H1 (cell line): ENCODE measurements around the gene PCID2. TPM values are rescaled to one million over a fixed set of nuclear protein-coding genes. Genes with fewer than 3 reads are reported as not detected.

ENCODE experiments used
- CTCF ChIA-PET: fragments of 300-600 bp; sonication (Branson Sonifier 250); formaldehyde crosslinking; loops from one replicate; lab custom pipeline; 2021; ENCODE audit not compliant: partially characterized antibody; lab: Charles Lee
- POLR2A ChIA-PET: fragments of 300-600 bp; sonication (Branson Sonifier 250); formaldehyde crosslinking; loops from one replicate; lab custom pipeline; 2021; ENCODE audit warnings: inconsistent platforms; ENCODE audit not compliant: partially characterized antibody; lab: Charles Lee
- DNase-seq, 2 experiments: peaks; one replicate each; pipeline versions ENCODE4 v3.0.0 to v3.0.0-alpha.2; 2010 to 2022; ENCODE audit warnings: low spot score in 2 of 2, low read depth in 1 of 2, mixed read lengths in 1 of 2
- FAIRE-seq: peaks from 2 replicates; lab custom pipeline; 2011; peaks lifted over from hg19 to GRCh38; lab: Jason Lieb, UNC
- H2AFZ ChIP-seq: 2 replicates; pipeline ENCODE4 v1.8.1; 2012; ENCODE audit warnings: low read length, inconsistent platforms
- H2AK5ac ChIP-seq: 2 replicates; pipeline ENCODE4 v1.6.1; 2013; ENCODE audit warnings: low read depth, low read length
- H2BK120ac ChIP-seq: replicated peaks from 2 replicates; pipeline ENCODE3; 2013; ENCODE audit warnings: low read depth, low read length, inconsistent platforms
- H2BK12ac ChIP-seq: 2 replicates; pipeline ENCODE4 v1.6.1; 2013; ENCODE audit warnings: low read depth, low read length
- H2BK15ac ChIP-seq: 2 replicates; pipeline ENCODE4 v1.6.1; 2013; ENCODE audit warnings: low read length
- H2BK20ac ChIP-seq: 2 replicates; pipeline ENCODE4 v1.6.1; 2013; ENCODE audit warnings: low read length
- H2BK5ac ChIP-seq: 2 replicates; pipeline ENCODE4 v1.6.1; 2013; ENCODE audit warnings: low read depth, low read length
- H3K14ac ChIP-seq: 2 replicates; pipeline ENCODE4 v1.6.1; 2013; ENCODE audit warnings: inconsistent platforms; ENCODE audit not compliant: insufficient read length
- H3K18ac ChIP-seq: 2 replicates; pipeline ENCODE4 v1.6.1; 2013; ENCODE audit warnings: low read length; ENCODE audit errors: extremely low read depth
- H3K23ac ChIP-seq: 2 replicates; pipeline ENCODE4 v1.6.1; 2013; ENCODE audit warnings: inconsistent platforms; ENCODE audit not compliant: insufficient read length
- H3K23me2 ChIP-seq: 2 replicates; pipeline ENCODE4 v1.6.1; 2013; ENCODE audit warnings: low read depth, low read length
- H3K27ac ChIP-seq: 2 replicates; pipeline ENCODE4 v1.6.1; 2011; ENCODE audit warnings: low read depth, low read length, inconsistent platforms
- H3K27me3 ChIP-seq, 4 experiments: replicated peaks in 1 of 4; 1 replicate in 1 of 4; 2 replicates in 3 of 4; pipeline versions ENCODE4 v1.6.1 to v1.8.1; 2011 to 2013; ENCODE audit warnings: low read length in 3 of 4, mild to moderate bottlenecking in 3 of 4, inconsistent platforms in 2 of 4, mixed read lengths in 2 of 4, moderate library complexity in 1 of 4; ENCODE audit not compliant: control insufficient read depth in 3 of 4, insufficient read depth in 3 of 4; ENCODE audit errors: extremely low read depth in 1 of 4
- H3K36me3 ChIP-seq, 4 experiments: 2 replicates each; pipeline versions ENCODE4 v1.6.1 to v1.8.1; 2011 to 2013; ENCODE audit warnings: mild to moderate bottlenecking in 4 of 4, low read length in 3 of 4, moderate library complexity in 2 of 4, control low read depth in 1 of 4, inconsistent platforms in 1 of 4; ENCODE audit not compliant: insufficient read depth in 4 of 4, control insufficient read depth in 2 of 4
- H3K4ac ChIP-seq: replicated peaks from 2 replicates; pipeline ENCODE3; 2013; ENCODE audit warnings: low read length, low read depth, mixed read lengths, inconsistent platforms; ENCODE audit not compliant: insufficient read length
- H3K4me1 ChIP-seq, 4 experiments: replicated peaks in 1 of 4; 1 replicate in 1 of 4; 2 replicates in 3 of 4; pipeline versions ENCODE4 v1.6.1 to v1.8.1; 2011 to 2013; ENCODE audit warnings: low read length in 3 of 4, inconsistent platforms in 2 of 4, mixed read lengths in 1 of 4; ENCODE audit not compliant: insufficient read depth in 4 of 4, control insufficient read depth in 3 of 4
- H3K4me2 ChIP-seq, 2 experiments: 2 replicates each; pipeline versions ENCODE4 v1.6.1 to v1.8.1; 2011 to 2013; ENCODE audit warnings: low read depth in 2 of 2, low read length in 2 of 2, control low read depth in 1 of 2, inconsistent platforms in 1 of 2, mild to moderate bottlenecking in 1 of 2; ENCODE audit not compliant: insufficient read depth in 1 of 2
- H3K4me3 ChIP-seq, 4 experiments: fragments of 200-600, 300-600 bp in 1 of 4; sonication (generic), shearing (Covaris generic), sonication (Bioruptor Twin) in 1 of 4; 2 replicates each; pipeline versions ENCODE4 v1.5.1 to v1.8.1; 2011 to 2016; ENCODE audit warnings: low read length in 4 of 4, low read depth in 3 of 4, control low read depth in 2 of 4, inconsistent platforms in 2 of 4, mild to moderate bottlenecking in 2 of 4, mixed read lengths in 1 of 4, moderate library complexity in 1 of 4; ENCODE audit not compliant: insufficient read depth in 2 of 4; ENCODE audit errors: extremely low read depth in 1 of 4
- H3K56ac ChIP-seq: replicated peaks from 2 replicates; pipeline ENCODE3; 2013; ENCODE audit warnings: low read depth, mild to moderate bottlenecking, mixed read lengths, low read length, inconsistent platforms; ENCODE audit not compliant: insufficient read length
- H3K79me1 ChIP-seq: 2 replicates; pipeline ENCODE4 v1.6.1; 2013; ENCODE audit warnings: low read depth, low read length, control low read depth
- H3K79me2 ChIP-seq, 2 experiments: 2 replicates each; pipeline versions ENCODE4 v1.6.1 to v1.8.1; 2012 to 2013; ENCODE audit warnings: low read length in 2 of 2, mild to moderate bottlenecking in 2 of 2, inconsistent platforms in 1 of 2; ENCODE audit not compliant: insufficient read depth in 2 of 2, control insufficient read depth in 1 of 2
- H3K9ac ChIP-seq, 4 experiments: replicated peaks in 1 of 4; 1 replicate in 1 of 4; 2 replicates in 3 of 4; pipeline versions ENCODE4 v1.6.1 to v1.8.1; 2011 to 2013; ENCODE audit warnings: low read depth in 3 of 4, low read length in 3 of 4, control low read depth in 2 of 4, mild to moderate bottlenecking in 2 of 4, moderate library complexity in 2 of 4, inconsistent platforms in 1 of 4; ENCODE audit errors: extremely low read depth in 1 of 4
- H3K9me3 ChIP-seq, 2 experiments: 2 replicates each; pipeline versions ENCODE4 v1.6.1 to v1.8.1; 2012 to 2013; ENCODE audit warnings: mild to moderate bottlenecking in 2 of 2, moderate library complexity in 2 of 2, control low read depth in 1 of 2, inconsistent platforms in 1 of 2, low read depth in 1 of 2, low read length in 1 of 2, mixed read lengths in 1 of 2; ENCODE audit not compliant: insufficient read depth in 2 of 2
- H4K20me1 ChIP-seq, 2 experiments: replicated peaks in 1 of 2; 2 replicates each; pipeline versions ENCODE3 to v1.8.1; 2011 to 2013; ENCODE audit warnings: inconsistent platforms in 2 of 2, low read length in 2 of 2, mild to moderate bottlenecking in 1 of 2; ENCODE audit not compliant: insufficient read depth in 2 of 2, control insufficient read depth in 1 of 2
- H4K5ac ChIP-seq: 2 replicates; pipeline ENCODE4 v1.6.1; 2013; ENCODE audit warnings: low read length, low read depth, mixed read lengths, inconsistent platforms; ENCODE audit not compliant: insufficient read length
- H4K8ac ChIP-seq: 2 replicates; pipeline ENCODE4 v1.8.0; 2013; ENCODE audit warnings: mild to moderate bottlenecking, moderate library complexity, low read length, inconsistent platforms; ENCODE audit not compliant: insufficient read depth; ENCODE audit errors: extremely low read depth
- H4K91ac ChIP-seq: replicated peaks from 2 replicates; pipeline ENCODE3; 2013; ENCODE audit warnings: low read length, mixed read lengths, inconsistent platforms; ENCODE audit not compliant: insufficient read length
- GABPA ChIP-seq: IDR thresholded peaks from 2 replicates; pipeline ENCODE4 v1.6.1; 2011; ENCODE audit warnings: mild to moderate bottlenecking, low read length, moderate library complexity, borderline replicate concordance; ENCODE audit not compliant: insufficient read depth
- MAX ChIP-seq: IDR thresholded peaks from 2 replicates; pipeline ENCODE4 v1.6.1; 2012; ENCODE audit warnings: inconsistent platforms
- POLR2A ChIP-seq, 2 experiments: IDR thresholded peaks; 1 replicate in 1 of 2; 2 replicates in 1 of 2; pipeline ENCODE4 v1.6.1; 2011; ENCODE audit warnings: low read depth in 2 of 2, low read length in 2 of 2, mild to moderate bottlenecking in 2 of 2; ENCODE audit errors: control extremely low read depth in 1 of 2
- SP2 ChIP-seq: IDR thresholded peaks from 2 replicates; pipeline ENCODE4 v1.6.1; 2012; ENCODE audit warnings: mild to moderate bottlenecking, low read length, inconsistent platforms
- WGBS, 2 experiments: shearing (Covaris generic) in 1 of 2; methylation state at CpG; one replicate each; pipeline versions ENCODE4 v1.1.6 to v1.1.7; 2013 to 2015; ENCODE audit warnings: low lambda C conversion rate in 2 of 2, mixed read lengths in 2 of 2, inconsistent platforms in 1 of 2, low coverage in 1 of 2, missing lambda C conversion rate in 1 of 2; ENCODE audit not compliant: insufficient replicate concordance in 2 of 2, insufficient coverage in 1 of 2, insufficient read length in 1 of 2; ENCODE audit errors: extremely low coverage in 1 of 2, missing lambda C conversion rate in 1 of 2; 5-methylcytosine and 5-hydroxymethylcytosine counted together
- polyA plus RNA-seq, 7 experiments: library from polyadenylated mRNA; depleted of rRNA in 3 of 7; stranded (reverse) in 5 of 7; unstranded in 2 of 7; fragments of >200 nt in 5 of 7; fragments of 200-250 nt in 2 of 7; gene quantifications; 1 replicate in 5 of 7; 2 replicates in 1 of 7; 4 replicates in 1 of 7; pipeline versions ENCODE4 v1.2.1 to v1.2.3, GENCODE V29; 2011 to 2013; ENCODE audit warnings: missing spikeins in 2 of 7, mixed read lengths in 2 of 7
- total RNA-seq: library from RNA; stranded (reverse); fragmentation: NEBNext Ultra II Directional; extraction: Animal tissue kit (Norgen Biotek cat#: 25700); gene quantifications from 2 replicates; pipeline ENCODE4 v1.2.1, GENCODE V29; 2021

Gene PCID2
- total and polyA plus RNA-seq, 2 of the 8 experiments (the other 6 are each of a cell fraction or from before 2014, with no cell fraction given), result 72.4 to 72.8 TPM

- no peak overlapping the region for H3K4me3 ChIP-seq
These were observed 16.2 kb downstream of the PCID2 start for GRCh38 chr13:113192279-113192678.

More at GRCh38 chr13:113192279-113192678, 16.2 kb downstream of the PCID2 start:
- no peak overlapping the region for H3K18ac ChIP-seq
- H3K36me3 ChIP-seq, result peaks cover 31 to 83% (median 64%) of the 10 kb centered on the region in 4 experiments
- H2BK20ac ChIP-seq, result no peak overlapping the region
- H4K8ac ChIP-seq, result no peak overlapping the region
- H3K27ac ChIP-seq, result no peak overlapping the region
- peaks cover 0 to 9% of the 10 kb centered on the region in 2 experiments for H4K20me1 ChIP-seq
- no peak overlapping the region for H3K4me2 ChIP-seq
- no peaks in the 10 kb centered on the region for H3K9me3 ChIP-seq
- no peak overlapping the region for H2AFZ ChIP-seq
- H3K23ac ChIP-seq, result no peak overlapping the region
- H4K91ac ChIP-seq, result no peak overlapping the region
- no peak overlapping the region for H2BK15ac ChIP-seq
- 79% methylated on average over 4 of the region's 4 CpGs; no CpG with 5 or more reads in 1 of the 2 experiments for WGBS, 2 experiments
- H3K79me2 ChIP-seq, result no peaks in the 10 kb centered on the region
- no peaks in the 10 kb centered on the region for H3K27me3 ChIP-seq
- H2BK12ac ChIP-seq, result no peak overlapping the region
- H2BK5ac ChIP-seq, result no peak overlapping the region
- CTCF ChIA-PET, result interaction anchor here (1.0 to 1.9 kb wide), 4 partner anchors 11 to 103 kb away, joined by 3 to 7 read pairs (median 4); partner anchors contain the start of gene PCID2
- H3K56ac ChIP-seq, result no peak overlapping the region
- no peak overlapping the region for H3K9ac ChIP-seq
- H3K4ac ChIP-seq, result no peak overlapping the region
- no peak overlapping the region for H4K5ac ChIP-seq
- FAIRE-seq, result no peak
- no peak overlapping the region for H2BK120ac ChIP-seq
- TF ChIP-seq SP2, result no peak
- no peak for TF ChIP-seq POLR2A (IDR thresholded peaks at IDR 0.05; ENCODE audit: control extremely low read depth in 1 of 2, low read depth in 2 of 2, low read length in 2 of 2)
- TF ChIP-seq MAX, result no peak
- TF ChIP-seq GABPA, result no peak
- no peak for DNase-seq
- H2AK5ac ChIP-seq, result no peak overlapping the region
- H3K79me1 ChIP-seq, result no peaks in the 10 kb centered on the region
- POLR2A ChIA-PET, result interaction anchor here (0.7 to 1.5 kb wide), 5 partner anchors 9 to 31 kb away, joined by 3 to 8 read pairs (median 4); partner anchors contain the start of genes CUL4A and PCID2
- H3K4me1 ChIP-seq, result no peaks in the 10 kb centered on the region
- no peaks in the 10 kb centered on the region for H3K23me2 ChIP-seq
- no peak overlapping the region for H3K14ac ChIP-seq
